Dendritic cell treated with granulocyte-macrophage colony-stimulating factor and Interleukin-4, amounts not matched to agents 40 ng/mL and 50 ng/mL, for 4 days (primary cell): ENCODE data around the gene ATP8A1.

Experiments used
- H3K27ac Mint-ChIP-seq: one replicate; pipeline ENCODE4 v1.8.0; 2022; ENCODE audit warnings: mild to moderate bottlenecking, mixed read lengths
- H3K27me3 Mint-ChIP-seq: one replicate; pipeline ENCODE4 v1.8.0; 2022; ENCODE audit warnings: mild to moderate bottlenecking, mixed read lengths
- H3K36me3 Mint-ChIP-seq: one replicate; pipeline ENCODE4 v1.8.0; 2022; ENCODE audit warnings: low read depth, mixed read lengths
- H3K4me1 Mint-ChIP-seq: one replicate; pipeline ENCODE4 v1.8.0; 2022; ENCODE audit warnings: low read depth, mixed read lengths
- H3K4me3 Mint-ChIP-seq: one replicate; pipeline ENCODE4 v1.8.0; 2022; ENCODE audit warnings: mild to moderate bottlenecking, moderate library complexity, mixed read lengths
- H3K9me3 Mint-ChIP-seq: one replicate; pipeline ENCODE4 v1.8.0; 2022; ENCODE audit warnings: mixed read lengths
- intact Hi-C: fragments of 100-400 bp; cut with micrococcal nuclease; formaldehyde crosslinking; loops from one replicate; pipeline ENCODE4 v1.15.0; 2022

ATP8A1 gene

DNA sequence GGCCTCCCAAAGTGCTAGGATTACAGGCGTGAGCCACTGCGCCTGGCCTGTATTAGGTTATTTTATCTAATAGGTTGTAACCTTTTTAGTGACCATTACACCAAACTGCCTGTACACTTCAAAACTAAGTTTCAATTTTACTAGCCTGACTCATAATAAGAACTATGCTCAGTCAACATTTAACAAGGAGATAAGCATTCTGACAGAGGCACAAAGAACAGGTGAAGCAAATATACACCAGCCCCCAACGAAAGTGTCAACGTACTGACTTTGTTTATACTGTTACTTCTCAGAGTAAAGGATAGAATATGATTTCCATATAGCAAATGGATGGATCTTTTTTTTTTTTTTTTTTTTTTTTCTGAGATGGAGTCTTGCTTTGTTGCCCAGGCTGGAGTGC is 196.9 kb downstream of the ATP8A1 start:
- intact Hi-C loops, result no loop called here
- Mint-ChIP-seq H3K36me3 (peaks cover 24% of the 10 kb centered on the region), H3K27me3 (no peaks in the 10 kb centered on the region), H3K9me3 (peaks cover 7% of the 10 kb centered on the region), H3K4me1 (no peaks in the 10 kb centered on the region), H3K27ac (no peak overlapping the region), H3K4me3 (no peak overlapping the region)

DNA sequence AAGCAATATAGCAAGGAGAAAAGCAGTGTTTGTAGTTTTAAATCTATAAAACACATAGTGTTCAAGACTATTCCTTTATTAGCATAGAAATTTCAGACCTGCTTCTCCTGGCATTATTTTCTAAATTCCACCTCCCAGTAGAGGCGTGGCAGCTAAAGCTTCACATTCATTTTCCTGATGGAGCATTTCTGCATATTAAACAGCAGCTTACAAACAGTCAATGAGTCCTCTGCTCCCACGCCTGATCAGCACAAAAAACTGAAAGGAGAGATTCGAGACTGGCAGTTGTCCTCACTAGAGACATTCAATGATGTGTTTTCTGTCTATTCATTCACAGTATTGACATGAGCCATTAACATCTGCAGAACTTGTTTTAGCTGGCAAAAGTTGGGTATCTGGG is 198.2 kb downstream of the ATP8A1 start:
- Mint-ChIP-seq H3K4me1 (no peaks in the 10 kb centered on the region), H3K4me3 (no peak overlapping the region), H3K27me3 (no peaks in the 10 kb centered on the region), H3K36me3 (peaks cover 24% of the 10 kb centered on the region), H3K27ac (no peak overlapping the region), H3K9me3 (peaks cover 7% of the 10 kb centered on the region)
- intact Hi-C loops, result no loop called here

DNA sequence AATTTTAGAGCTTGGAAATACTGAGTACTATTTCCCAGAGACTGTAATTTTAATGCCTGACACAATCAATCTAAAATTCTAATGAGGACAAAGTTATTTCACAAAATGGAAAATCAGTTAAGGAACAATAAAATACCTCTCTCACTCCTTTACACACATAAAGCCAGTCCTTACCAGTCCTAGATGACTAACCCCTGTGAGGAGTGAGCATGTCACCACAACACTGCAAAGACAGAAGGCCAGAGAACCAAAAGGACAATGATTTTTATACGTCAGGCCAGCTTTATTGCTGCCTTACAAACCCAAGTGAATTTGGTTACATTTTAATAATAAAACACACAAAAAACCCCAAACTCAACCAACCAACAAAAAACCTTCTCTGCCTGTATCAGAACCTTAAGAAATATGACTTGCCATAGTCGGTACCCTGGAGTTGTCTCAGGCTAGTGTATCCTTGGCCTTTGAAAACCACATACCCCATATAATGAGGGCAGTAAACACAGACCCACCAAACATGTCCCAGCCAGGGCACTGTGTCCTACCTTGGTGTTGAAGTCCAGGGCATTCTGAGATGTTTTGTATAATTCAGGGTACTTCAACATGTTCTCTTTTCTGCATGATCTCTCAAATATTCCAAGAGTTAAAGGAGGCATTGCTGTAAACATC is 202.0 kb downstream of the ATP8A1 start:
- intact Hi-C loops, result no loop called here

DNA sequence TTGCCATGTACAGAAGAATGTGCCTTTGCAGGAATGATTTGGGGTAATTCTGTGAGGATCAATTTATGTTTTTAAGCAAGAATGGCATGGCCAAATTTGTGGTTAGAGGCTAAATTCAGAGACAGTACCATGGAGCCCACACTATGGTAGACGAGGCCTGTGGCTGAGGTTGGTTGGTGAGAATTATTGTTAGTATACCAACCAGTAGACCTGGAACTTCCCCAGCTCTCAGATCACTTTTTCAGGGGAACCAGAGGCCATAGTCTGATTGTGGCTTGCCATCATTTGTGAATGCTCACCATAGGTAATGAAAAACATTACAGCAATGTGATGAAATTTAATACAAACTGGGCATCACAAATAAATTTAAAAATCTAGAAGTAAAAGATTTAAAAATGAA is 203.3 kb downstream of the ATP8A1 start:
- Mint-ChIP-seq H3K9me3 (no peaks in the 10 kb centered on the region), H3K27me3 (no peaks in the 10 kb centered on the region), H3K4me3 (no peak overlapping the region), H3K36me3 (peaks cover 6% of the 10 kb centered on the region), H3K27ac (no peak overlapping the region), H3K4me1 (no peaks in the 10 kb centered on the region)
- intact Hi-C loops, result no loop called here

More for the DNA sequence above, 202.0 kb downstream of the ATP8A1 start:
- Mint-ChIP-seq H3K27ac (no peak overlapping the region), H3K4me3 (no peak overlapping the region), H3K36me3 (peaks cover 6% of the 10 kb centered on the region), H3K9me3 (no peaks in the 10 kb centered on the region), H3K27me3 (no peaks in the 10 kb centered on the region), H3K4me1 (no peaks in the 10 kb centered on the region)

DNA sequence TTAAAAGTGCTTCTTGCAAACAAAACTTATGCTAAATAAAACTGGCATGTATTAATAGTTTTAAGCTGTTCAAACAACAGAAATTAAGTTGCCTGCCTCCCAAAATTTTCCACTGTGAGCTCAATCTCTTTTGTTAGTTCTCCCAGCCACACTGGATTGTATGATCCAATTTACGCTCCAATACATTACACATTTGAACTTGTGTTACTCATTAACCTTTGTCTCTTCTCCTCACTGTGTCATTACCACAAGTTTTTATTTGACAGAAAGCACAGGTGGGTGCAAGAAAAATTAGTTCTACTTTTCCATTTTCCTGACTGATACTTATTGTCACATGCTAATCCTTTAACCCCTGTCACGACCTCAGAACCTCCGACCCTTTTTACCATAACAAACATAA is 204.1 kb downstream of the ATP8A1 start:
- intact Hi-C loops, result no loop called here
- Mint-ChIP-seq H3K27me3 (no peaks in the 10 kb centered on the region), H3K4me3 (no peak overlapping the region), H3K4me1 (no peaks in the 10 kb centered on the region), H3K9me3 (no peaks in the 10 kb centered on the region), H3K27ac (no peak overlapping the region), H3K36me3 (peaks cover 6% of the 10 kb centered on the region)

DNA sequence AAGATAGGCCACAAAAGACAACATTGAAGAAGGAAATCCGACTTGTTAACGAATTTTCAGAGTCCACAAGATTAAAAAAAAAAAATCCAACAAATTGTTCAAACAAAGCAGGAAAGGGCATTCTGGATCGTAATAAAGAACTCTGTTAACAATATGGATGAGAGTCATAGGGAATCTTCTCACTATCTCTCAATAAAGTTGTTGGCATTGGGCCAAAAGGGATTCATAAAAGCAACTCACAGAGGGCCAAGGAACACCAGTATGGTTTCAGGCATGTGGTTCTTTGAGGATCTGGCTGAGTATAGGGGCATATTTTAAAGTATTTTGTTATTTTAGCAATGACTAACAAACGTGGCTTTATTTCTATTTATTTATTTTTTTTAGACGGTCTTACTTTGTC is 210.1 kb downstream of the ATP8A1 start:
- no peaks in the 10 kb centered on the region for H3K4me1 Mint-ChIP-seq
- H3K36me3 Mint-ChIP-seq, result peaks cover 20% of the 10 kb centered on the region
- H3K4me3 Mint-ChIP-seq, result no peak overlapping the region
- H3K27me3 Mint-ChIP-seq, result no peaks in the 10 kb centered on the region
- H3K27ac Mint-ChIP-seq, result no peak overlapping the region
- intact Hi-C loops, result no loop called here
- no peaks in the 10 kb centered on the region for H3K9me3 Mint-ChIP-seq

DNA sequence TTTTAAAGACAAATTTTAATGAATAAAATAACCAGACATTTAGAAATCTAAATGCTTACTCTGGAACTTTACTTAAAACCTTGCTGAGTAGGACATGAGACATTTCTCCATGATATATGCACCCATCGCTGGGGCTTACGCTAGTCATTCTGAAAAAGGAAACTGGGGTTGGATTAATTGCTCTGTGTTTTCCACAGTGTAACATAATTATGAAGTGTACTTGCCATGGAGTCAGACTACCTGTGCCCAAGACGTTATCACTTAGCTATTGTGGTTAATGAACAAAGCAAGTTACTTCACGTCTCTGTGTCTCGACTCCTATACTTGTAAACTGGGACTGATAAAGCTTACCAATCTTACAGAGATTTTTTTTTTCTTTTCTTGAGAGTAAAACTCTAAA is 211.9 kb downstream of the ATP8A1 start:
- Mint-ChIP-seq H3K27me3 (no peaks in the 10 kb centered on the region), H3K4me1 (no peaks in the 10 kb centered on the region), H3K4me3 (no peak overlapping the region), H3K36me3 (peaks cover 17% of the 10 kb centered on the region), H3K27ac (no peak overlapping the region), H3K9me3 (no peaks in the 10 kb centered on the region)
- intact Hi-C loops, result no loop called here

DNA sequence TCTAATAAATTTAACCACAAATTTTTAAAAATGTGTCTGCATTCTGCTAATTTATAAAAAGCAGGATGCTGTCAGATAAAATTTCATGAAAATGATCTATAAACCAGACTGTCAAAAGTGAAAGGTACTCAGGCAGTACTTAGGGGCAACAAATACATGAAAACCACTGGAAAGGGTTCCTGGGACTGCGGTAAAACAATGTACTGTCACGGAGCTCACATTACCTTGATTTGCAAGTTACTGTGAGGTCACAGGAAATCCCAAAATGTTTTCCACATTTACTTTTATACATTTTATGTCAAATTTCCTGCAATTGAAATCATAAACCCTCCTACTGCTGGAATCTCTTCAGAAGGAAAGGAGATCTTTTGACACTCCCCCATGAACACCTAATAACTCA is 214.3 kb downstream of the ATP8A1 start:
- Mint-ChIP-seq H3K27me3 (no peaks in the 10 kb centered on the region), H3K4me3 (no peak overlapping the region), H3K36me3 (peaks cover 19% of the 10 kb centered on the region), H3K9me3 (no peaks in the 10 kb centered on the region), H3K4me1 (no peaks in the 10 kb centered on the region), H3K27ac (no peak overlapping the region)
- intact Hi-C loops, result no loop called here

DNA sequence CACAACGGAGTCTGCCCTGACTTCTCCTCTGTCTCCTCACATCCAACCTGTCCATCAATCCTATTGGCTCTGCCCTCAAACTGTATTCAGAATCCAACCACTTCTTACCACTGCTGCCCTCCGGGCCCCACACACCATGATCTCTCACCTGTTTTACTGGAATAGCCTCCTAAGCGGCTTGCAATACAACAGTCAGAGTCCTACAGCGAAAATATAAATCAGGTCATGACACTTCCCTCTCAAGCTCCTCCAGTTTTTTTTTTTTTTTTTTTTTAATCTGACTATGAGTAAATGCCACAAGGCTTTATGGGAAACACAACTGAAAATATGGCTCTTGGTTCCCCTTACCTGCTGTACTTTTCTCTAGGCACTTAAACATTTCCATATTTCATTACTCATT is 216.8 kb downstream of the ATP8A1 start:
- Mint-ChIP-seq H3K4me1 (no peaks in the 10 kb centered on the region), H3K36me3 (peaks cover 27% of the 10 kb centered on the region), H3K4me3 (no peak overlapping the region)

DNA sequence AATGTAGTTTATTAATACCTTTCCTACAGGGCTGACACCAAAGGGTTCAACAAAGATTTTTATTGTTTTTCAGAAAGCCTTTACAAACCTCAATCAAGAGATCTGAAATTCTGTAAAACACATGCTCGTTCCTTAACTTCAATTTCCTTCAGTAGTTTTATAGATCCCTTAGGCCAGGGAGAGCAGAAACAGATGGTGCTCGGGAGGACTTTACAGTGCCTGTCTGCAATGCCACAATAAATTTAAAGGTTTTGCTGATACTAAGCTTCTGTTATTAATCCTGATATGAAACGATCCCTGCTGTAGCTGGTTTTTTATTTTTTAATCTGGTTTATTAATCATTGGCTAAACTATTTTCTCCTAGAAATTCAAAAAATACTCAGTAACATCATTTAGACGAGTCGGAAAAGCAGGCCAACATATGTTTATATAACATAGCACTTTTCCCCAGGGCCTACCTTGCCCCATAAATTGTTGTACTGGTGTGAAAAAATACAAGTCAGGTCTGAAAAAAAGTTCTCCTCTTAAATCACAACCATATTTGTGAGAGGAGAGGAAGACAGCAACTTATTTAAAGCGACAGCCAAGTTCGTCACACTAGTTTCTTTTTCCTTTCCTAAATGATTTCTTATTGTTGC is 219.9 kb downstream of the ATP8A1 start:
- H3K27me3 Mint-ChIP-seq, result no peaks in the 10 kb centered on the region
- H3K27ac Mint-ChIP-seq, result no peak overlapping the region
- no peaks in the 10 kb centered on the region for H3K9me3 Mint-ChIP-seq
- peaks cover 14% of the 10 kb centered on the region for H3K36me3 Mint-ChIP-seq
- intact Hi-C loops, result no loop called here
- H3K4me1 Mint-ChIP-seq, result no peaks in the 10 kb centered on the region
- no peak overlapping the region for H3K4me3 Mint-ChIP-seq

More for the DNA sequence above, 216.8 kb downstream of the ATP8A1 start:
- intact Hi-C loops, result no loop called here
- no peak overlapping the region for H3K27ac Mint-ChIP-seq
- no peaks in the 10 kb centered on the region for H3K9me3 Mint-ChIP-seq
- no peaks in the 10 kb centered on the region for H3K27me3 Mint-ChIP-seq

DNA sequence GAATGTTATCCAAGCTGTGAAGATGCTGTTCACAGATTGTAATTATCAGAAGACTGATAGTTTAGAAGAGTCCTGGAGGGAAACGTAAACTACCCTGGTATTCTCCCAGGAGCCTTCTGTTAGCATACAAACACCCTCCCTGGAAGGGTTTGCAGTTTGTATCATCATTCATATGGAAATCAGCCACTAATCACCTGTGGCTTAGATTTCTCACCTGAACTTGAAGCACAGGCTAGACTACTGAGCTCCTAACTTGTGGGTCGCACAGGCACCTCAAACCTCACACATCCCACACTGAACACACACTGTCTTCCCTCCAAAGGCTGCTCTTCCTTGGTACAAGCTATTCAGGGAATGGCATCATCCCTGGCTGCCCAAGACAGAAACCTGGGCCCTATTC is 228.9 kb downstream of the ATP8A1 start:
- H3K27ac Mint-ChIP-seq, result no peak overlapping the region
- H3K9me3 Mint-ChIP-seq, result no peaks in the 10 kb centered on the region
- H3K36me3 Mint-ChIP-seq, result no peaks in the 10 kb centered on the region
- H3K27me3 Mint-ChIP-seq, result no peaks in the 10 kb centered on the region
- intact Hi-C loops, result no loop called here
- no peaks in the 10 kb centered on the region for H3K4me1 Mint-ChIP-seq
- no peak overlapping the region for H3K4me3 Mint-ChIP-seq

DNA sequence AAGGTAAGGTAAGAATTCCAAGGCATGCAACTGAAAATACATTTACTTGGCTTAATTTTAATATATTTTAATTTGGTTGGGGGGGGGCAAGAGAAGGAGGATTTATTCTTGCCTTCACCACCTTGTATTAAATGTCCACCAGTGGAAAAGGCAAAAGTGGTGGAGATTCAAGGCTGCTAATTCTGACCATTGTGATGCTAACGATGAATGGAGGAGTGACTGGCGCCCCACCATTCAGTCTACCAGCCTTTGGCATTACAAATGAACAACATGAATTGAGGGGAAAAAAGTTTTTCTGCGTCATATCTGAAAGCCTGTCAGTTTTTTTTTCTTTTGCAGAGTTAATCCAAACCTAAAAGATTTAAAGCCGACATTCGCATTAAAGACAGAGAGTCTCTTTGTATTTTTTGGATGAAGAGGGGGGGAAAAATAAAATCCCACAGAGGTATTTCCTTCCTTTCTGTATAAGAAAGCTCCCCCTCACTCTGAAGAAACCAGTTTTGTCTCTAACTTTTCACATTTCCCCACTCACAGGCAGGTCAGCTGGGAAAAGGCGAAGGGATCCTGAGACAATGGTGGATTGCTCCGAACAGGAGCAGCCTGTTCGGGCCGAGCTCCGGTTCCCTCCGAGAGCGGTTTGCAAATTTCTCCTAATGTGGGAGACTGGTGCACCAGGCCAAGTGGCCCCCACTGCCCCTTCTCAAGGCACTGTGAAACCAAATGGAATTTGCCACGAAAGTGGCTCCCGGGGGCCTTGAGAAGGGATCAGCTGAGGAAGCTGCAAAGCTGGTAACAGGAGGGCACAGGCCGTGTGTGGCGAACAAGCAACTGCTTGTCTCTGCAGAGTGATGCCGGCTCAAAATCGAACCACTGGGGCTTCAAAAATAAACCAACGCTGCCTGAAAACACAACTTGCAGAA is 231.5 kb downstream of the ATP8A1 start:
- H3K27ac Mint-ChIP-seq, result no peak overlapping the region
- H3K9me3 Mint-ChIP-seq, result no peaks in the 10 kb centered on the region
- H3K4me3 Mint-ChIP-seq, result no peak overlapping the region
- H3K4me1 Mint-ChIP-seq, result no peaks in the 10 kb centered on the region
- no peaks in the 10 kb centered on the region for H3K27me3 Mint-ChIP-seq
- intact Hi-C loops, result no loop called here
- H3K36me3 Mint-ChIP-seq, result peaks cover 7% of the 10 kb centered on the region

DNA sequence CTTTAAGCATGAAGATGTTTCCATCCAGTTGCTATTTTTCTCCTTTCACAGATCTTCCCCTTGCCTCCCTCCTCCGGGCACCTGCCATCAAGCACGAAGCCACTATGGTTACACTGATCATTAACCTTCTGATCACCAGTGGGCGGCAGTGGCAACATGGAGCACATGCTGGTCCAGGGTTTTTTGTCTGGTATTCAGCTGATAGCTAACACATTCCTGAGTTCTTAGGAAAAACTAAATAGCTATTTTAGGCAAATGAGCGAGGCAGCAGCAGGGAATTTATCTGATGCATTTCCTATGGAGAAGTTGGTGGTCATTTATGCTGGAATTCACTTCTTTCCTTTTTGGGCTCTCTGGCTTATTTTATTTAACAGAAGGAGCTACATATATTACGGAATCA is 236.8 kb downstream of the ATP8A1 start:
- Mint-ChIP-seq H3K27ac (no peak overlapping the region), H3K9me3 (no peaks in the 10 kb centered on the region), H3K4me1 (no peaks in the 10 kb centered on the region), H3K27me3 (no peaks in the 10 kb centered on the region), H3K4me3 (no peak overlapping the region), H3K36me3 (peaks cover 7% of the 10 kb centered on the region)
- intact Hi-C loops, result no loop called here

DNA sequence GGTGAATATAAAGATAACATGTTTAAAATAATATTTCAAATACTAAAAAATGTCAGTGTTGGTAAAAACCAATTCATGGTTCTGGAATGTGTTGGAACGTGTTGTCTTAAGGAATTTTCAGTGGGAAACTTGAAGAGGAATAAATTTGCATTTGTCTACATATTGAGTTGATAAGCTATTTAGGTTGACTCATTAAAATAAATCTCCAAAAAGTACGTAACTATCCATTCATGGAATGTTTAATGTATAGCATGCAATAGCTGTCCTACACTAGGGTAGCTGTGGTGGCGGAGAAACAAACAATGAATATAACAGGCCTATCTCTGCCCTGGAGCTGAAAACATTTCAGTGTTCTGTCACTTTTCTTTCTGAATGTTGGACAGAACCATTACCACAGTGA is 239.4 kb downstream of the ATP8A1 start:
- H3K27ac Mint-ChIP-seq, result no peak overlapping the region

More for the DNA sequence above, 239.4 kb downstream of the ATP8A1 start:
- H3K4me1 Mint-ChIP-seq, result no peaks in the 10 kb centered on the region
- no peaks in the 10 kb centered on the region for H3K27me3 Mint-ChIP-seq
- peaks cover 7% of the 10 kb centered on the region for H3K36me3 Mint-ChIP-seq
- no peaks in the 10 kb centered on the region for H3K9me3 Mint-ChIP-seq
- no peak overlapping the region for H3K4me3 Mint-ChIP-seq
- intact Hi-C loops, result no loop called here
